Activated CD8-positive, alpha-beta memory T cell treated with anti-CD3 and anti-CD28 coated beads, Interleukin-2, amount 50 U/mL, for 1 hour (primary cell): ENCODE measurements around the gene CANX.
"Not testable (repeated sequence)": the region's sequence is repeated elsewhere in the genome, so short reads cannot be mapped to it uniquely, and the experiment has no call there.

ENCODE experiments used
- DNase-seq: peaks from one replicate; pipeline ENCODE4 v3.0.0-alpha.2; 2020; ENCODE audit errors: extremely low read depth

CANX gene

GRCh38 chr5:179698935-179699615 is at the start of gene CANX:
CANX (plus strand) TSS chr5:179698967; CDS start chr5:179705682, 6,715 bp downstream.
- no peak for DNase-seq

GRCh38 chr5:179649166-179649703 is 49.5 kb upstream of the CANX start:
- not testable (repeated sequence) for DNase-seq

GRCh38 chr5:179650245-179650644 is 48.5 kb upstream of the CANX start:
- not testable (repeated sequence) for DNase-seq

GRCh38 chr5:179653135-179653534 is 45.6 kb upstream of the CANX start:
- DNase-seq: not testable (repeated sequence)

- not testable (repeated sequence) for DNase-seq
Measured at GRCh38 chr5:179657302-179658178, 41.2 kb upstream of the CANX start.

GRCh38 chr5:179658179-179658856 is 40.4 kb upstream of the CANX start:
- DNase-seq: not testable (repeated sequence)

- DNase-seq: not testable (repeated sequence)
Measured at GRCh38 chr5:179661647-179662046, 37.1 kb upstream of the CANX start.

GRCh38 chr5:179668391-179668790 is 30.4 kb upstream of the CANX start:
- DNase-seq: no peak

GRCh38 chr5:179678223-179679013 is 20.3 kb upstream of the CANX start:
- DNase-seq: peak; percentile 72

GRCh38 chr5:179679014-179679674 is 19.6 kb upstream of the CANX start:
- peak; percentile 36 for DNase-seq

GRCh38 chr5:179680014-179680779 is 18.6 kb upstream of the CANX start:
- DNase-seq: no peak

GRCh38 chr5:179680780-179681401 is 17.9 kb upstream of the CANX start, which contains the start of gene CBY3:
CBY3 (minus strand) TSS chr5:179681034; CDS start chr5:179680918, 116 bp downstream.
- DNase-seq: no peak

GRCh38 chr5:179689212-179689611 is 9.6 kb upstream of the CANX start:
- not testable (repeated sequence) for DNase-seq

- DNase-seq: no peak
Measured at GRCh38 chr5:179694561-179694960, 4.2 kb upstream of the CANX start.

- no peak for DNase-seq
Measured at GRCh38 chr5:179696603-179697002, 2.2 kb upstream of the CANX start.

GRCh38 chr5:179697108-179697507 is 1.7 kb upstream of the CANX start:
- no peak for DNase-seq

- not testable (repeated sequence) for DNase-seq
Measured at GRCh38 chr5:179697543-179697942, 1.2 kb upstream of the CANX start.

GRCh38 chr5:179697993-179698934 is 503 bp upstream of the CANX start:
- DNase-seq: peak; percentile 97
